A673 (cell line): ENCODE measurements around the gene S100A14. TPM values are rescaled to one million over a fixed set of nuclear protein-coding genes. Genes with fewer than 3 reads are reported as not detected.
A peak's percentile ranks its signal among the peaks of the same experiment; 100 is the strongest.

Experiments
- BruUV-seq: library from RNA; stranded (reverse); fragments of 400-500 nt; replicated peaks from 2 replicates; lab custom pipeline; 2021; lab: Mats Ljungman, UMichigan
- CTCF ChIA-PET: fragments of 300-600 bp; sonication (Branson Sonifier 250); formaldehyde crosslinking; loops from one replicate; lab custom pipeline; 2022; ENCODE audit warnings: antibody characterized with exemption; lab: Charles Lee
- POLR2A ChIA-PET: fragments of 300-600 bp; sonication (Branson Sonifier 250); formaldehyde crosslinking; loops from one replicate; lab custom pipeline; 2022; ENCODE audit warnings: antibody characterized with exemption; ENCODE audit not compliant: low non-redundant PET; lab: Charles Lee
- DNase-seq: peaks from one replicate; pipeline ENCODE4 v3.0.0-alpha.2; 2015; ENCODE audit warnings: low spot score
- H3K27ac ChIP-seq: fragments of 200-600 bp; sonication (generic); 2 replicates; pipeline ENCODE4 v1.5.1; 2016; ENCODE audit warnings: mixed run types, low read depth, mild to moderate bottlenecking, mixed read lengths, antibody characterized with exemption, low read length; ENCODE audit not compliant: poor library complexity, severe bottlenecking
- H3K27me3 ChIP-seq: fragments of 200-600 bp; sonication (generic); replicated peaks from 2 replicates; pipeline ENCODE4 v1.6.1; 2017; ENCODE audit warnings: mixed run types, low read depth, mild to moderate bottlenecking, mixed read lengths, antibody characterized with exemption, low read length; ENCODE audit not compliant: insufficient read depth, poor library complexity
- H3K36me3 ChIP-seq: fragments of 200-600 bp; sonication (generic); 2 replicates; pipeline ENCODE4 v1.6.1; 2016; ENCODE audit warnings: mixed run types, mild to moderate bottlenecking, mixed read lengths, antibody characterized with exemption, low read length; ENCODE audit not compliant: insufficient read depth, poor library complexity, severe bottlenecking
- H3K4me1 ChIP-seq: fragments of 200-600 bp; sonication (generic); 2 replicates; pipeline ENCODE4 v1.6.1; 2017; ENCODE audit warnings: mixed run types, mild to moderate bottlenecking, mixed read lengths, antibody characterized with exemption, low read length; ENCODE audit not compliant: insufficient read depth, poor library complexity, severe bottlenecking
- H3K4me3 ChIP-seq: fragments of 200-600 bp; sonication (generic); 2 replicates; pipeline ENCODE4 v1.5.1; 2016; ENCODE audit warnings: low read depth, mixed run types, mild to moderate bottlenecking, mixed read lengths, low read length; ENCODE audit not compliant: poor library complexity, severe bottlenecking
- H3K9me3 ChIP-seq: fragments of 200-600 bp; sonication (generic); 2 replicates; pipeline ENCODE4 v1.6.1; 2016; ENCODE audit warnings: mixed run types, low read depth, mild to moderate bottlenecking, mixed read lengths, antibody characterized with exemption, low read length; ENCODE audit not compliant: poor library complexity, severe bottlenecking
- EZH2 ChIP-seq: fragments of 200-600 bp; sonication (generic); IDR thresholded peaks from 2 replicates; pipeline ENCODE4 v1.6.1; 2017; ENCODE audit warnings: borderline replicate concordance, low read depth, mild to moderate bottlenecking, mixed read lengths, antibody characterized with exemption, low read length; ENCODE audit not compliant: poor library complexity, severe bottlenecking
- intact Hi-C: fragments of 100-400 bp; cut with micrococcal nuclease; formaldehyde crosslinking; loops from one replicate; pipeline ENCODE4 v1.10.0; 2022; ENCODE audit not compliant: unreplicated experiment
- total RNA-seq: library from RNA; stranded (reverse); gene quantifications from 2 replicates; pipeline ENCODE4 v1.2.3, GENCODE V29; 2021
- TF ChIP-seq, protein P1 (sequence below): fragments of 300-800, 200-600 bp; sonication (generic); conservative IDR thresholded peaks from 2 replicates; pipeline ENCODE4 v1.5.1; 2017; ENCODE audit warnings: low read depth, mild to moderate bottlenecking, antibody characterized with exemption, low read length, moderate library complexity, mixed read lengths

The S100A14 gene
- total RNA-seq, 1 experiment from 2014 or later = not detected

- intact Hi-C loops = loop anchor here (2.0 kb wide), 1 partner anchor 59 kb away; no protein-coding TSS in a partner anchor
- no peaks in the 10 kb centered on the region for H3K27me3 ChIP-seq
- peaks cover 22% of the 10 kb centered on the region for H3K4me1 ChIP-seq
- H3K9me3 ChIP-seq = no peaks in the 10 kb centered on the region
- ChIA-PET POLR2A (no interaction called here), CTCF (interaction anchor here (1.7 kb wide), 1 partner anchor 38 kb away, joined by 11 read pairs; no protein-coding TSS in a partner anchor)
- no peak overlapping the region for H3K4me3 ChIP-seq
- no TSS peak for BruUV-seq
- no peaks in the 10 kb centered on the region for H3K36me3 ChIP-seq
- TF ChIP-seq EZH2 = no peak
- TF ChIP-seq, protein P1, sequence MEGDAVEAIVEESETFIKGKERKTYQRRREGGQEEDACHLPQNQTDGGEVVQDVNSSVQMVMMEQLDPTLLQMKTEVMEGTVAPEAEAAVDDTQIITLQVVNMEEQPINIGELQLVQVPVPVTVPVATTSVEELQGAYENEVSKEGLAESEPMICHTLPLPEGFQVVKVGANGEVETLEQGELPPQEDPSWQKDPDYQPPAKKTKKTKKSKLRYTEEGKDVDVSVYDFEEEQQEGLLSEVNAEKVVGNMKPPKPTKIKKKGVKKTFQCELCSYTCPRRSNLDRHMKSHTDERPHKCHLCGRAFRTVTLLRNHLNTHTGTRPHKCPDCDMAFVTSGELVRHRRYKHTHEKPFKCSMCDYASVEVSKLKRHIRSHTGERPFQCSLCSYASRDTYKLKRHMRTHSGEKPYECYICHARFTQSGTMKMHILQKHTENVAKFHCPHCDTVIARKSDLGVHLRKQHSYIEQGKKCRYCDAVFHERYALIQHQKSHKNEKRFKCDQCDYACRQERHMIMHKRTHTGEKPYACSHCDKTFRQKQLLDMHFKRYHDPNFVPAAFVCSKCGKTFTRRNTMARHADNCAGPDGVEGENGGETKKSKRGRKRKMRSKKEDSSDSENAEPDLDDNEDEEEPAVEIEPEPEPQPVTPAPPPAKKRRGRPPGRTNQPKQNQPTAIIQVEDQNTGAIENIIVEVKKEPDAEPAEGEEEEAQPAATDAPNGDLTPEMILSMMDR = no peak
- DNase-seq = no peak
- no peak overlapping the region for H3K27ac ChIP-seq
Observed at GRCh38 chr1:153569465-153569864, 46.7 kb downstream of the S100A14 start.

GRCh38 chr1:153568367-153569099 lies 47.6 kb downstream of the S100A14 start:
- no TSS peak for BruUV-seq
- Histone ChIP-seq H3K27ac (no peak overlapping the region), H3K9me3 (no peaks in the 10 kb centered on the region), H3K36me3 (no peaks in the 10 kb centered on the region), H3K4me1 (peaks cover 26% of the 10 kb centered on the region), H3K4me3 (no peak overlapping the region), H3K27me3 (no peaks in the 10 kb centered on the region)
- ChIA-PET CTCF (interaction anchor here (0.7 to 1.7 kb wide), 8 partner anchors 24 to 409 kb away, joined by 3 to 14 read pairs (median 4); partner anchors contain the start of gene S100A6), POLR2A (interaction anchor here (0.6 kb wide), 1 partner anchor 765 kb away, joined by 7 read pairs; no protein-coding TSS in a partner anchor)
- DNase-seq = peak; percentile 91
- intact Hi-C loops = loop anchor here (1.0 to 2.0 kb wide), 2 partner anchors 35 to 58 kb away; no protein-coding TSS in a partner anchor
- no peak for TF ChIP-seq EZH2
- TF ChIP-seq, protein P1 = peak; percentile 98

GRCh38 chr1:153567621-153568366 lies 48.3 kb downstream of the S100A14 start:
- Histone ChIP-seq H3K27ac (peak overlapping the region; percentile 11), H3K27me3 (no peaks in the 10 kb centered on the region), H3K4me1 (peaks cover 30% of the 10 kb centered on the region), H3K36me3 (no peaks in the 10 kb centered on the region), H3K4me3 (no peak overlapping the region), H3K9me3 (no peaks in the 10 kb centered on the region)
- TF ChIP-seq EZH2 = no peak
- TF ChIP-seq, protein P1 = no peak
- DNase-seq = peak; percentile 41
- CTCF ChIA-PET = interaction anchor here (0.7 to 1.7 kb wide), 8 partner anchors 23 to 410 kb away, joined by 3 to 14 read pairs (median 4); partner anchors contain the start of gene S100A6
- TSS peak; percentile 48 for BruUV-seq
- POLR2A ChIA-PET = interaction anchor here (0.6 kb wide), 1 partner anchor 765 kb away, joined by 7 read pairs; no protein-coding TSS in a partner anchor
- intact Hi-C loops = loop anchor here (1.0 to 2.0 kb wide), 2 partner anchors 34 to 57 kb away; no protein-coding TSS in a partner anchor
